Measurements from ENCODE around the gene LIMK2. TPM values are rescaled to one million over a fixed set of nuclear protein-coding genes. Genes with fewer than 3 reads are reported as not detected.
"Not testable (repeated sequence)": the region's sequence is repeated elsewhere in the genome, so short reads cannot be mapped to it uniquely, and the experiment has no call there.

LIMK2 gene
- total and polyA plus RNA-seq, 4 donors = 6.6 to 39.2 (median 13.4) TPM

GRCh38 chr22:31222736-31223135, 10.6 kb downstream of the LIMK2 start:
- no peak overlapping the region for H3K4me3 ChIP-seq (ENCODE audit: low read depth in 1 of 3, low read length in 3 of 3)

GRCh38 chr22:31223786-31224191, 11.7 kb downstream of the LIMK2 start:
- H3K27ac ChIP-seq (ENCODE audit: low read depth in 1 of 2, low read length in 2 of 2) = no peak overlapping the region
- no peak for TF ChIP-seq SP1 (IDR thresholded peaks at IDR 0.05)
- peak; percentile 46 for TF ChIP-seq FOXA2 (IDR thresholded peaks at IDR 0.05)
- TF ChIP-seq REST (IDR thresholded peaks at IDR 0.05) = no peak
- TF ChIP-seq JUND (IDR thresholded peaks at IDR 0.05) = no peak
- TF ChIP-seq ZBTB33 (IDR thresholded peaks at IDR 0.05) = no peak
- TF ChIP-seq GABPA (IDR thresholded peaks at IDR 0.05 in 1 of 2, conservative IDR thresholded peaks at IDR 0.05 in 1 of 2) = no peak
- peak in 1 of 2 donors; percentile 37 for TF ChIP-seq HNF4A (conservative IDR thresholded peaks at IDR 0.05)
- peak in 1 of 2 donors; percentile 37 for TF ChIP-seq RXRA (IDR thresholded peaks at IDR 0.05)
- peak; percentile 67 for TF ChIP-seq YY1 (IDR thresholded peaks at IDR 0.05)
- TF ChIP-seq, protein P1, sequence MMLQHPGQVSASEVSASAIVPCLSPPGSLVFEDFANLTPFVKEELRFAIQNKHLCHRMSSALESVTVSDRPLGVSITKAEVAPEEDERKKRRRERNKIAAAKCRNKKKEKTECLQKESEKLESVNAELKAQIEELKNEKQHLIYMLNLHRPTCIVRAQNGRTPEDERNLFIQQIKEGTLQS (IDR thresholded peaks at IDR 0.05) = no peak
- no peak for TF ChIP-seq HNF4G (IDR thresholded peaks at IDR 0.05)
- no peak for TF ChIP-seq FOXA1 (IDR thresholded peaks at IDR 0.05)
- WGBS = 47% methylated on average over 3 of the region's 3 CpGs
- H3K9ac ChIP-seq (ENCODE audit: low read depth in 1 of 2, low read length in 2 of 2) = no peak overlapping the region
- peaks cover 0 to 18% (median 11%) of the 10 kb centered on the region in 4 donors for H3K4me1 ChIP-seq (ENCODE audit: control insufficient read depth in 4 of 4, insufficient read depth in 4 of 4, low read length in 3 of 4)
- peaks cover 0 to 1% (median 0%) of the 10 kb centered on the region in 4 donors for H3K36me3 ChIP-seq (ENCODE audit: control insufficient read depth in 4 of 4, insufficient read depth in 3 of 4, low read depth in 1 of 4, low read length in 3 of 4)
- H3K9me3 ChIP-seq (ENCODE audit: control insufficient read depth in 4 of 4, low read length in 3 of 4) = no peaks in the 10 kb centered on the region
- no peak for DNase-seq (ENCODE audit: low spot score)
- no peak overlapping the region for H3K4me3 ChIP-seq (ENCODE audit: low read depth in 1 of 3, low read length in 3 of 3)
- no peaks in the 10 kb centered on the region for H3K27me3 ChIP-seq (ENCODE audit: control insufficient read depth in 4 of 4, insufficient read depth in 4 of 4, low read length in 3 of 4)

More at GRCh38 chr22:31222736-31223135, 10.6 kb downstream of the LIMK2 start:
- no peaks in the 10 kb centered on the region for H3K27me3 ChIP-seq (ENCODE audit: control insufficient read depth in 4 of 4, insufficient read depth in 4 of 4, low read length in 3 of 4)
- peaks cover 0 to 16% (median 10%) of the 10 kb centered on the region in 4 donors for H3K4me1 ChIP-seq (ENCODE audit: control insufficient read depth in 4 of 4, insufficient read depth in 4 of 4, low read length in 3 of 4)
- no peaks in the 10 kb centered on the region for H3K9me3 ChIP-seq (ENCODE audit: control insufficient read depth in 4 of 4, low read length in 3 of 4)
- WGBS = 92% methylated on average over 5 of the region's 5 CpGs
- H3K27ac ChIP-seq (ENCODE audit: low read depth in 1 of 2, low read length in 2 of 2) = peak overlapping the region in 1 of 2 donors; percentile 54
- H3K9ac ChIP-seq (ENCODE audit: low read depth in 1 of 2, low read length in 2 of 2) = no peak overlapping the region
- H3K36me3 ChIP-seq (ENCODE audit: control insufficient read depth in 4 of 4, insufficient read depth in 3 of 4, low read depth in 1 of 4, low read length in 3 of 4) = peaks cover 0 to 1% (median 0%) of the 10 kb centered on the region in 4 donors
- no peak for DNase-seq (ENCODE audit: low spot score)
- no peak for TF ChIP-seq GABPA (IDR thresholded peaks at IDR 0.05 in 1 of 2, conservative IDR thresholded peaks at IDR 0.05 in 1 of 2)
- TF ChIP-seq RXRA (IDR thresholded peaks at IDR 0.05) = no peak

DNA sequence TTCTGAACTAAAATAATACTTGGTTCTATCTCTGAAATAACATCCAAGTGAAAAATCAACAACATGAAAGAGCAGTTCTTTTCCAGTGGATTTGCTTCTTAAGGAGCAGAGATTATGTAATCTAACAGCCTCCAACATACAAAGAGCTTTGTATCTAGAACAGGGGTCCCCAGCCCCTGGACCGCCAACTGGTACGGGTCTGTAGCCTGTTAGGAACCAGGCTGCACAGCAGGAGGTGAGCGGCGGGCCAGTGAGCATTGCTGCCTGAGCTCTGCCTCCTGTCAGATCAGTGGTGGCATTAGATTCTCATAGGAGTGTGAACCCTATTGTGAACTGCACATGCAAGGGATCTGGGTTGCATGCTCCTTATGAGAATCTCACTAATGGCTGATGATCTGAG, 12.6 kb downstream of the LIMK2 start:
- not testable (repeated sequence) for H3K27me3 ChIP-seq (ENCODE audit: control insufficient read depth in 4 of 4, insufficient read depth in 4 of 4, low read length in 3 of 4); H3K4me3 ChIP-seq (ENCODE audit: low read depth in 1 of 3, low read length in 3 of 3); H3K9ac ChIP-seq (ENCODE audit: low read depth in 1 of 2, low read length in 2 of 2); H3K36me3 ChIP-seq (ENCODE audit: control insufficient read depth in 4 of 4, insufficient read depth in 3 of 4, low read depth in 1 of 4, low read length in 3 of 4); DNase-seq (ENCODE audit: low spot score); H3K9me3 ChIP-seq (ENCODE audit: control insufficient read depth in 4 of 4, low read length in 3 of 4); H3K27ac ChIP-seq (ENCODE audit: low read depth in 1 of 2, low read length in 2 of 2)
- 96% methylated on average over 4 of the region's 4 CpGs for WGBS
- peaks cover 7 to 24% (median 18%) of the 10 kb centered on the region in 4 donors for H3K4me1 ChIP-seq (ENCODE audit: control insufficient read depth in 4 of 4, insufficient read depth in 4 of 4, low read length in 3 of 4)

Data from liver (tissue), 9 donors.